ENCODE results near the gene RNASET2.
A peak's percentile ranks its signal among the peaks of the same experiment; 100 is the strongest.

RNASET2 gene

DNA sequence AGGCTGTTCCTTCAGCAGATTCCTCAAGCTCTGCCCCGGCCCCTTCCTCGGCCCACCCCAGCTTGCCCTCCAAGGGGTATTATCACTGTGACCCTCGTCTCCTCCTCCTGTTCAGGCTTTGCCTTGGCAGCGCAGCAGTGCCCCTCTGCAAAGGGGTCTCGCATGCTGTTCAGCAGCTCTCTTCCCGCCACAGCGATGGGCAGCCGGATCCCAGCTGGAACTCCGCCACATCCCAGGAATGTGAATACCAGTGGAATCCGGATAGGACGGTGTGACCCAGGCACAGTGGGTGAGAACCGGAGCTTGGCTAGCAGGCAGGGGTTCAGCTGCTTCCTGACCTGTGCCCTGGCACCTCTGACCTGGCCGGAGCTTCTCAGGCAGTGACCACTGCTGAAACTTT lies 52.9 kb downstream of the RNASET2 start:
- Histone ChIP-seq H3K36me3 (ENCODE audit: control insufficient read depth in 1 of 2, insufficient read depth in 2 of 2, low read length in 2 of 2) (no peaks in the 10 kb centered on the region), H4K12ac (ENCODE audit: low read depth, low read length) (no peak overlapping the region), H2BK5ac (ENCODE audit: low read depth, low read length, poor library complexity) (no peak overlapping the region), H2AFZ (ENCODE audit: insufficient read depth, low read length, poor library complexity) (no peak overlapping the region), H2AK5ac (ENCODE audit: low read length) (no peak overlapping the region), H3K4ac (ENCODE audit: low read depth, low read length) (no peak overlapping the region), H3K4me1 (ENCODE audit: control insufficient read depth in 1 of 2, insufficient read depth in 2 of 2, low read length in 2 of 2) (no peaks in the 10 kb centered on the region), H3K79me1 (ENCODE audit: low read length) (no peaks in the 10 kb centered on the region), H3K79me2 (ENCODE audit: control insufficient read depth, insufficient read depth, low read length, poor library complexity) (peaks cover 2% of the 10 kb centered on the region), H4K91ac (ENCODE audit: low read depth, low read length) (no peak overlapping the region), H3K18ac (ENCODE audit: low read length) (no peak overlapping the region), H3K4me3 (ENCODE audit: low read depth, low read length) (no peak overlapping the region), H2BK120ac (ENCODE audit: insufficient read depth, low read length, poor library complexity) (no peak overlapping the region), H2BK12ac (ENCODE audit: low read length) (no peak overlapping the region), H3K9me3 (ENCODE audit: insufficient read depth, low read depth, low read length) (peaks cover 13% of the 10 kb centered on the region), H3K9ac (ENCODE audit: low read length) (no peak overlapping the region), H3K23ac (ENCODE audit: low read length) (no peak overlapping the region), H3K27ac (ENCODE audit: low read depth, low read length) (no peak overlapping the region), H4K8ac (ENCODE audit: low read depth, low read length) (no peak overlapping the region), H3K27me3 (ENCODE audit: insufficient read depth, low read length) (no peaks in the 10 kb centered on the region), H3K4me2 (ENCODE audit: low read length) (no peak overlapping the region), H3K14ac (ENCODE audit: low read length) (no peak overlapping the region)
- DNase-seq, result no peak
- whole genome bisulfite sequencing (ENCODE audit: extremely low coverage, insufficient coverage, insufficient read length), result no CpG with 5 or more reads among the region's 13 CpGs

DNA sequence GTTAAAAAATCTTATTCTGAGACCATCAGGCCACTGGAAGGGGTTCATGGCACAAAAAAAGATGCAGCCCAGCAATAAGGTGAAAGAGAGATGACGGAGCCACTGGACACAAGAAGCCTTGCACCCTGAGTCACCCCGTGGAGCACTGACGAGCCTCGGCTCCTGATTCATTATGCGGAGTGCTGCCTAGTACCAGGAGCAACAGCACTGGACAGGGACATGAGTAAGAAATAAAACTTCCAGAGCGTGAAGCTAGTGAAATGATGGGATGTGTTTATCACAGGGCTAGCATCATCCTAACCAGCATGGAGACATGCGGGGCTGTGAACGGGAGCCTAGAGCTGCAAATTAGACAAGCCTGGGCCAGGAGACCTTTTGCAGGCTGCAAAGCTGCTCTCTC lies 53.3 kb downstream of the RNASET2 start:
- WGBS (ENCODE audit: extremely low coverage, insufficient coverage, insufficient read length), result no CpG with 5 or more reads among the region's 8 CpGs

DNA sequence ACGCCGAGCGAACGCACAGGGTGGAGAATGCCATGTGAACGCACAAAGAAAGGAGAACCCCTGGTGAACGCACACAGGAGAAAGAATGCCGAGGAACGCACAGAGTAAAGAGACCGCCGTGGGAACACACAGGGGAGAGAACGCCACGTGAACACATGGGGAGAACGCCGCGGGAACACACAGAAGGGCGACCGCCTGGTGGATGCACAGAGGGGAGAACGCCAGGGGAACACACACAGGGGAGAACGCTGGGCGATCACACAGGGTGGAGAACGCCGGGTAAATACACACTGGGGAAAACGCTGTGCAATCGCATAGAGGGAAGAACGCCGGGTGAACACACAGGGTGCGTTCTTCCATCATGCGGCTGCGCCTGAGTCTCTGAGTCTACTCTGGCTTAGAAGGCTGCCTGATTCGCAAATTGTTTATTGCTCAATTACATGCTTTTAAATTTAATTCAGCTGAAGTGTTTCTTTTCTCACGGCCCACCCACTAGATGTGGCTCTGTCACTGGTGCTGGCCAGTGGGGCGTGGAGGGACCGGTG lies 54.1 kb downstream of the RNASET2 start:
- Histone ChIP-seq H2BK12ac (ENCODE audit: low read length) (no peak overlapping the region), H3K4me2 (ENCODE audit: low read length) (no peak overlapping the region), H4K91ac (ENCODE audit: low read depth, low read length) (no peak overlapping the region), H4K8ac (ENCODE audit: low read depth, low read length) (no peak overlapping the region), H3K79me2 (ENCODE audit: control insufficient read depth, insufficient read depth, low read length, poor library complexity) (peaks cover 2% of the 10 kb centered on the region), H3K27ac (ENCODE audit: low read depth, low read length) (no peak overlapping the region), H3K4me3 (ENCODE audit: low read depth, low read length) (no peak overlapping the region), H4K12ac (ENCODE audit: low read depth, low read length) (no peak overlapping the region), H2AK5ac (ENCODE audit: low read length) (no peak overlapping the region), H3K27me3 (ENCODE audit: insufficient read depth, low read length) (no peaks in the 10 kb centered on the region), H2AFZ (ENCODE audit: insufficient read depth, low read length, poor library complexity) (no peak overlapping the region), H3K36me3 (ENCODE audit: control insufficient read depth in 1 of 2, insufficient read depth in 2 of 2, low read length in 2 of 2) (no peaks in the 10 kb centered on the region), H3K4me1 (ENCODE audit: control insufficient read depth in 1 of 2, insufficient read depth in 2 of 2, low read length in 2 of 2) (no peaks in the 10 kb centered on the region), H2BK120ac (ENCODE audit: insufficient read depth, low read length, poor library complexity) (no peak overlapping the region), H3K9ac (ENCODE audit: low read length) (no peak overlapping the region), H3K23ac (ENCODE audit: low read length) (no peak overlapping the region), H2BK5ac (ENCODE audit: low read depth, low read length, poor library complexity) (no peak overlapping the region), H3K9me3 (ENCODE audit: insufficient read depth, low read depth, low read length) (peaks cover 13% of the 10 kb centered on the region), H3K4ac (ENCODE audit: low read depth, low read length) (no peak overlapping the region), H3K14ac (ENCODE audit: low read length) (no peak overlapping the region), H3K18ac (ENCODE audit: low read length) (no peak overlapping the region), H3K79me1 (ENCODE audit: low read length) (no peaks in the 10 kb centered on the region)
- DNase-seq, result peak in 1 of 2 donors; percentile 42
- no CpG with 5 or more reads among the region's 33 CpGs for WGBS (ENCODE audit: extremely low coverage, insufficient coverage, insufficient read length)

More for the DNA sequence above, 53.3 kb downstream of the RNASET2 start:
- no peak overlapping the region for H3K4me2 ChIP-seq (ENCODE audit: low read length)
- no peak overlapping the region for H3K4ac ChIP-seq (ENCODE audit: low read depth, low read length)
- H3K79me2 ChIP-seq (ENCODE audit: control insufficient read depth, insufficient read depth, low read length, poor library complexity), result peaks cover 2% of the 10 kb centered on the region
- no peak overlapping the region for H3K18ac ChIP-seq (ENCODE audit: low read length)
- no peaks in the 10 kb centered on the region for H3K27me3 ChIP-seq (ENCODE audit: insufficient read depth, low read length)
- no peak overlapping the region for H4K8ac ChIP-seq (ENCODE audit: low read depth, low read length)
- H4K12ac ChIP-seq (ENCODE audit: low read depth, low read length), result no peak overlapping the region
- DNase-seq, result peak; percentile 80 to 85
- H3K4me3 ChIP-seq (ENCODE audit: low read depth, low read length), result no peak overlapping the region
- H2BK120ac ChIP-seq (ENCODE audit: insufficient read depth, low read length, poor library complexity), result no peak overlapping the region
- H2BK12ac ChIP-seq (ENCODE audit: low read length), result no peak overlapping the region
- no peaks in the 10 kb centered on the region for H3K4me1 ChIP-seq (ENCODE audit: control insufficient read depth in 1 of 2, insufficient read depth in 2 of 2, low read length in 2 of 2)
- no peaks in the 10 kb centered on the region for H3K36me3 ChIP-seq (ENCODE audit: control insufficient read depth in 1 of 2, insufficient read depth in 2 of 2, low read length in 2 of 2)
- no peak overlapping the region for H3K23ac ChIP-seq (ENCODE audit: low read length)
- peaks cover 13% of the 10 kb centered on the region for H3K9me3 ChIP-seq (ENCODE audit: insufficient read depth, low read depth, low read length)
- H4K91ac ChIP-seq (ENCODE audit: low read depth, low read length), result no peak overlapping the region
- H3K9ac ChIP-seq (ENCODE audit: low read length), result no peak overlapping the region
- H2AK5ac ChIP-seq (ENCODE audit: low read length), result no peak overlapping the region
- no peak overlapping the region for H2AFZ ChIP-seq (ENCODE audit: insufficient read depth, low read length, poor library complexity)
- H3K27ac ChIP-seq (ENCODE audit: low read depth, low read length), result no peak overlapping the region
- H3K79me1 ChIP-seq (ENCODE audit: low read length), result no peaks in the 10 kb centered on the region
- no peak overlapping the region for H3K14ac ChIP-seq (ENCODE audit: low read length)
- no peak overlapping the region for H2BK5ac ChIP-seq (ENCODE audit: low read depth, low read length, poor library complexity)

DNA sequence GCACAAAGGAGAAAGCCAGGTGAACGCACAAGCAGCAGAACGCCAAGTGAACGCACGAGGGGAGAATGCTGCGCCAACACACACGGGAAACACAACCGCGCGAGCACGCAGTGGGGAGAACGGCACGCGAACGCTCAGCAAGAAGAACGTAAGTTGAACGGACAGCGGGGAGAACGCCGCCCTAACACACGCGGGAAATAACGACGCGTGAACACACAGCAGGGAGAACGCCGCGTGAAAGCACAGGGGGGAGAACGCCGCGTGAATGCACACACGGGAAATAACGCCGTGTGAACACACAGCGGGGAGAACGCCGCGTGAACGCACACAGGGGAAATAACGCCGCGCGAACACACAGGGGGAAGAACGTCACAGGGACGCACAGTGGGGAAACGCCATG lies 54.7 kb downstream of the RNASET2 start:
- Histone ChIP-seq H3K18ac (ENCODE audit: low read length) (no peak overlapping the region), H3K27me3 (ENCODE audit: insufficient read depth, low read length) (no peaks in the 10 kb centered on the region), H2BK120ac (ENCODE audit: insufficient read depth, low read length, poor library complexity) (no peak overlapping the region), H3K9me3 (ENCODE audit: insufficient read depth, low read depth, low read length) (peaks cover 13% of the 10 kb centered on the region), H4K12ac (ENCODE audit: low read depth, low read length) (no peak overlapping the region), H3K79me2 (ENCODE audit: control insufficient read depth, insufficient read depth, low read length, poor library complexity) (peaks cover 2% of the 10 kb centered on the region), H2AK5ac (ENCODE audit: low read length) (no peak overlapping the region), H3K23ac (ENCODE audit: low read length) (no peak overlapping the region), H3K27ac (ENCODE audit: low read depth, low read length) (no peak overlapping the region), H3K4me1 (ENCODE audit: control insufficient read depth in 1 of 2, insufficient read depth in 2 of 2, low read length in 2 of 2) (no peaks in the 10 kb centered on the region), H2AFZ (ENCODE audit: insufficient read depth, low read length, poor library complexity) (no peak overlapping the region), H3K14ac (ENCODE audit: low read length) (no peak overlapping the region), H2BK5ac (ENCODE audit: low read depth, low read length, poor library complexity) (no peak overlapping the region), H3K4me2 (ENCODE audit: low read length) (no peak overlapping the region), H3K36me3 (ENCODE audit: control insufficient read depth in 1 of 2, insufficient read depth in 2 of 2, low read length in 2 of 2) (no peaks in the 10 kb centered on the region), H3K9ac (ENCODE audit: low read length) (no peak overlapping the region), H2BK12ac (ENCODE audit: low read length) (no peak overlapping the region), H3K4ac (ENCODE audit: low read depth, low read length) (no peak overlapping the region), H3K79me1 (ENCODE audit: low read length) (no peaks in the 10 kb centered on the region), H4K91ac (ENCODE audit: low read depth, low read length) (no peak overlapping the region), H4K8ac (ENCODE audit: low read depth, low read length) (no peak overlapping the region), H3K4me3 (ENCODE audit: low read depth, low read length) (no peak overlapping the region)
- WGBS (ENCODE audit: extremely low coverage, insufficient coverage, insufficient read length), result no CpG with 5 or more reads among the region's 45 CpGs
- DNase-seq, result no peak

Measured in trophoblast cell (in vitro differentiated cells and primary cell).